M059J (cell line): ENCODE measurements around the gene RPS10. TPM values are rescaled to one million over a fixed set of nuclear protein-coding genes. Genes with fewer than 3 reads are reported as not detected.
A peak's percentile ranks its signal among the peaks of the same experiment; 100 is the strongest.
"Not testable (repeated sequence)": the region's sequence is repeated elsewhere in the genome, so short reads cannot be mapped to it uniquely, and the experiment has no call there.

Experiments
- DNase-seq: peaks from one replicate; pipeline ENCODE4 v3.0.0-alpha.2; 2012; ENCODE audit warnings: low read depth
- total RNA-seq: library from RNA; depleted of rRNA; stranded (reverse); fragments of >200 nt; shearing (Covaris generic); gene quantifications from 2 replicates; pipeline ENCODE4 v1.2.3, GENCODE V29; 2014

The RPS10 gene
- total RNA-seq, 1 experiment from 2014 or later = 3,564 TPM

- no peak for DNase-seq
Observed at GRCh38 chr6:34447910-34448309, 22.0 kb upstream of the RPS10 start.

GRCh38 chr6:34447386-34447785, 21.5 kb upstream of the RPS10 start:
- no peak for DNase-seq

- no peak for DNase-seq
Observed at GRCh38 chr6:34445313-34445860, 19.5 kb upstream of the RPS10 start.

- DNase-seq = no peak
Observed at GRCh38 chr6:34441526-34441925, 15.7 kb upstream of the RPS10 start.

- no peak for DNase-seq
Observed at GRCh38 chr6:34439442-34439841, 13.6 kb upstream of the RPS10 start.

GRCh38 chr6:34438705-34439104, 12.8 kb upstream of the RPS10 start:
- no peak for DNase-seq

- no peak for DNase-seq
Observed at GRCh38 chr6:34437644-34437970, 11.7 kb upstream of the RPS10 start.

- no peak for DNase-seq
Observed at GRCh38 chr6:34436803-34437643, 11.2 kb upstream of the RPS10 start.

GRCh38 chr6:34435916-34436315, 10.0 kb upstream of the RPS10 start:
- DNase-seq = no peak

GRCh38 chr6:34425132-34425497, 754 bp downstream of the RPS10 start:
- peak; percentile 28 for DNase-seq

GRCh38 chr6:34424200-34425131, 1.4 kb downstream of the RPS10 start:
- no peak for DNase-seq

GRCh38 chr6:34423254-34423653, 2.6 kb downstream of the RPS10 start:
- peak; percentile 58 for DNase-seq

- no peak for DNase-seq
Observed at GRCh38 chr6:34418367-34418766, 7.5 kb downstream of the RPS10 start.

- no peak for DNase-seq
Observed at GRCh38 chr6:34416877-34417371, 8.9 kb downstream of the RPS10 start.

- peak; percentile 80 for DNase-seq
Observed at GRCh38 chr6:34414999-34415858, 10.6 kb downstream of the RPS10 start.

GRCh38 chr6:34412643-34413214, 13.1 kb downstream of the RPS10 start:
- peak; percentile 61 for DNase-seq

- DNase-seq = no peak
Observed at GRCh38 chr6:34412016-34412415, 13.9 kb downstream of the RPS10 start.

GRCh38 chr6:34407915-34408314, 18.0 kb downstream of the RPS10 start:
- not testable (repeated sequence) for DNase-seq

GRCh38 chr6:34396518-34396917, 29.4 kb downstream of the RPS10 start:
- no peak for DNase-seq

- DNase-seq = no peak
Observed at GRCh38 chr6:34393966-34394305, 31.9 kb downstream of the RPS10 start.
